B cell (primary cell): ENCODE results near the gene VTI1A. TPM values are rescaled to one million over a fixed set of nuclear protein-coding genes. Genes with fewer than 3 reads are reported as not detected.

Experiments used
- ATAC-seq: fragments of 200-7000 bp; cut with Tn5 transposase; one replicate; pipeline ENCODE4 v1.10.0; 2021; ENCODE audit warnings: low read depth, mild to moderate bottlenecking, moderate number of reproducible peaks, moderate library complexity
- CTCF ChIA-PET: fragments of 350-600 bp; sonication (Branson Sonifier 250); formaldehyde crosslinking; loops from one replicate; lab custom pipeline; 2021; ENCODE audit warnings: antibody characterized with exemption, inconsistent platforms; lab: Charles Lee
- POLR2A ChIA-PET: fragments of 350-600 bp; sonication (Branson Sonifier 250); formaldehyde crosslinking; loops from one replicate; lab custom pipeline; 2021; ENCODE audit warnings: antibody characterized with exemption; lab: Charles Lee
- DNase-seq: peaks from one replicate; pipeline ENCODE4 v3.0.0; 2013
- H2AFZ ChIP-seq: 2 replicates; pipeline ENCODE4 v1.6.1; 2012; ENCODE audit warnings: mild to moderate bottlenecking, low read depth, low read length; ENCODE audit not compliant: insufficient read depth, poor library complexity, severe bottlenecking
- H3K27ac ChIP-seq, 2 donors: 1 replicate in 1 of 2; 2 replicates in 1 of 2; pipeline ENCODE4 v1.5.1; 2012 to 2013; ENCODE audit warnings: low read length in 2 of 2, mild to moderate bottlenecking in 2 of 2, moderate library complexity in 1 of 2
- H3K27me3 ChIP-seq, 4 experiments: fragments of 200-600 bp in 1 of 4; sonication (generic) in 1 of 4; replicated peaks in 1 of 4; 1 replicate in 2 of 4; 2 replicates in 2 of 4; pipeline versions ENCODE4 v1.6.1 to v1.7.0; 2013 to 2016; ENCODE audit warnings: low read length in 3 of 4, mild to moderate bottlenecking in 2 of 4, mixed read lengths in 1 of 4, moderate library complexity in 1 of 4; ENCODE audit not compliant: insufficient read depth in 4 of 4, control insufficient read depth in 3 of 4; ENCODE audit errors: control extremely low read depth in 1 of 4
- H3K36me3 ChIP-seq, 2 experiments: replicated peaks in 1 of 2; 1 replicate in 1 of 2; 2 replicates in 1 of 2; pipeline versions ENCODE4 v1.6.1 to v1.7.1; 2013; ENCODE audit warnings: low read length in 1 of 2; ENCODE audit not compliant: insufficient read depth in 2 of 2, control insufficient read depth in 1 of 2; ENCODE audit errors: control extremely low read depth in 1 of 2, extremely low read depth in 1 of 2
- H3K4me1 ChIP-seq, 2 donors: fragments of 200-600 bp in 1 of 2; sonication (generic) in 1 of 2; 1 replicate in 1 of 2; 2 replicates in 1 of 2; pipeline versions ENCODE4 v1.5.1 to v1.6.1; 2013 to 2017; ENCODE audit warnings: low read length in 2 of 2; ENCODE audit not compliant: control insufficient read depth in 2 of 2, insufficient read depth in 2 of 2
- H3K4me2 ChIP-seq: replicated peaks from 2 replicates; pipeline ENCODE3; 2012; ENCODE audit warnings: mild to moderate bottlenecking, low read depth, low read length; ENCODE audit not compliant: poor library complexity, severe bottlenecking
- H3K4me3 ChIP-seq, 5 experiments: fragments of 200-600 bp in 1 of 5; sonication (generic) in 1 of 5; 1 replicate in 3 of 5; 2 replicates in 2 of 5; pipeline versions ENCODE4 v1.5.1 to v1.7.0; 2011 to 2016; ENCODE audit warnings: low read length in 4 of 5, mild to moderate bottlenecking in 4 of 5, low read depth in 2 of 5, control low read depth in 1 of 5, moderate library complexity in 1 of 5; ENCODE audit not compliant: insufficient read depth in 1 of 5; ENCODE audit errors: control extremely low read depth in 1 of 5, extremely low read depth in 1 of 5
- H3K79me2 ChIP-seq: fragments of 200-600 bp; sonication (generic); one replicate; pipeline ENCODE4 v1.6.0; 2016; ENCODE audit warnings: low read length; ENCODE audit not compliant: control insufficient read depth, insufficient read depth
- H3K9ac ChIP-seq: fragments of 200-600 bp; sonication (generic); 2 replicates; pipeline ENCODE4 v1.6.1; 2017; ENCODE audit warnings: mild to moderate bottlenecking, low read length, moderate library complexity
- H3K9me3 ChIP-seq, 3 donors: one replicate each; pipeline versions ENCODE4 v1.6.1 to v1.7.1; 2013; ENCODE audit warnings: low read length in 2 of 3; ENCODE audit not compliant: control insufficient read depth in 2 of 3, insufficient read depth in 1 of 3; ENCODE audit errors: control extremely low read depth in 1 of 3
- H4K20me1 ChIP-seq: 2 replicates; pipeline ENCODE4 v1.6.0; 2012; ENCODE audit warnings: mild to moderate bottlenecking, low read length; ENCODE audit not compliant: insufficient read depth, control insufficient read depth, poor library complexity, severe bottlenecking
- H3K27ac Mint-ChIP-seq: one replicate; pipeline ENCODE4 v1.8.0; 2021; ENCODE audit warnings: mixed read lengths
- H3K27me3 Mint-ChIP-seq: one replicate; pipeline ENCODE4 v1.8.0; 2021; ENCODE audit warnings: mixed read lengths
- H3K4me1 Mint-ChIP-seq: one replicate; pipeline ENCODE4 v1.8.0; 2021; ENCODE audit warnings: mixed read lengths
- H3K4me3 Mint-ChIP-seq: one replicate; pipeline ENCODE4 v1.8.0; 2021; ENCODE audit warnings: mixed read lengths
- H3K9me3 Mint-ChIP-seq: one replicate; pipeline ENCODE4 v1.8.0; 2022; ENCODE audit warnings: mixed read lengths; ENCODE audit not compliant: insufficient read depth
- CTCF ChIP-seq: fragments of 200-600 bp; IDR thresholded peaks from one replicate; pipeline ENCODE4 v1.8.0; 2022; ENCODE audit warnings: antibody characterized with exemption, mild to moderate bottlenecking
- EZH2 ChIP-seq: IDR thresholded peaks from 2 replicates; pipeline ENCODE4 v1.6.1; 2012; ENCODE audit warnings: borderline replicate concordance, low read depth, mild to moderate bottlenecking, moderate library complexity, low read length; ENCODE audit not compliant: insufficient read depth, poor library complexity, severe bottlenecking
- WGBS: methylation state at CpG from one replicate; pipeline ENCODE4 v1.1.5; 2013; ENCODE audit warnings: missing lambda C conversion rate; ENCODE audit not compliant: insufficient coverage; 5-methylcytosine and 5-hydroxymethylcytosine counted together
- intact Hi-C: fragments of 100-400 bp; cut with micrococcal nuclease; formaldehyde crosslinking; loops from one replicate; pipeline ENCODE4 v1.10.0; 2022
- polyA plus RNA-seq: library from polyadenylated mRNA; depleted of rRNA; stranded (reverse); fragments of >200 nt; gene quantifications from 2 replicates; pipeline ENCODE4 v1.2.3, GENCODE V29; 2012
- total RNA-seq, 2 donors: library from RNA; stranded (reverse); fragments of 120-200 nt in 1 of 2; gene quantifications; 1 replicate in 1 of 2; 2 replicates in 1 of 2; pipeline versions ENCODE4 v1.2.3 to v1.2.4, GENCODE V29; 2013 to 2022

The VTI1A gene
- total and polyA plus RNA-seq, 2 donors (not counting 1 experiment from before 2014, with no cell fraction given): 20.0 to 84.1 TPM

GRCh38 chr10:112778579-112778978, 331.6 kb downstream of the VTI1A start:
- no peak overlapping the region for H3K4me2 ChIP-seq
- no peak overlapping the region for H3K4me3 ChIP-seq
- no peak for DNase-seq
- H3K9ac ChIP-seq: no peak overlapping the region
- H3K27me3 ChIP-seq: no peaks in the 10 kb centered on the region
- no peak overlapping the region for H3K4me3 Mint-ChIP-seq
- TF ChIP-seq EZH2: no peak
- TF ChIP-seq CTCF: no peak
- H3K9me3 Mint-ChIP-seq: no peaks in the 10 kb centered on the region
- no peaks in the 10 kb centered on the region for H3K27me3 Mint-ChIP-seq
- intact Hi-C loops: no loop called here
- no peaks in the 10 kb centered on the region for H3K4me1 ChIP-seq
- no peaks in the 10 kb centered on the region for H3K9me3 ChIP-seq
- H3K36me3 ChIP-seq: no peaks in the 10 kb centered on the region
- H2AFZ ChIP-seq: no peak overlapping the region
- H3K79me2 ChIP-seq: no peaks in the 10 kb centered on the region
- no peak for ATAC-seq
- H3K4me1 Mint-ChIP-seq: no peaks in the 10 kb centered on the region
- H3K27ac Mint-ChIP-seq: no peak overlapping the region
- POLR2A ChIA-PET: no interaction called here
- no peaks in the 10 kb centered on the region for H4K20me1 ChIP-seq
- CTCF ChIA-PET: no interaction called here
- H3K27ac ChIP-seq: no peak overlapping the region

- H3K4me1 ChIP-seq: no peaks in the 10 kb centered on the region
- no peak overlapping the region for H3K4me2 ChIP-seq
- no peaks in the 10 kb centered on the region for H3K27me3 ChIP-seq
- Mint-ChIP-seq H3K9me3 (no peaks in the 10 kb centered on the region), H3K27ac (no peak overlapping the region), H3K4me3 (no peak overlapping the region), H3K4me1 (no peaks in the 10 kb centered on the region), H3K27me3 (no peaks in the 10 kb centered on the region)
- CTCF ChIA-PET: interaction anchor here (0.7 kb wide), 1 partner anchor 11 kb away, joined by 3 read pairs; no protein-coding TSS in a partner anchor
- H3K79me2 ChIP-seq: no peaks in the 10 kb centered on the region
- H3K9ac ChIP-seq: no peak overlapping the region
- intact Hi-C loops: no loop called here
- DNase-seq: no peak
- ATAC-seq: no peak
- no CpG with 5 or more reads among the region's 7 CpGs for WGBS
- TF ChIP-seq EZH2: no peak
- no peak for TF ChIP-seq CTCF
- no peaks in the 10 kb centered on the region for H3K9me3 ChIP-seq
- H4K20me1 ChIP-seq: no peaks in the 10 kb centered on the region
- H2AFZ ChIP-seq: no peak overlapping the region
- POLR2A ChIA-PET: no interaction called here
- no peak overlapping the region for H3K4me3 ChIP-seq
- H3K27ac ChIP-seq: no peak overlapping the region
- H3K36me3 ChIP-seq: no peaks in the 10 kb centered on the region
Measured at GRCh38 chr10:112779025-112779770, 332.2 kb downstream of the VTI1A start.
